Endodermal cell (in vitro differentiated cells): ENCODE data around the gene THOC7. TPM values are rescaled to one million over a fixed set of nuclear protein-coding genes. Genes with fewer than 3 reads are reported as not detected.
A peak's percentile ranks its signal among the peaks of the same experiment; 100 is the strongest.

Source experiments
- DNase-seq: peaks from one replicate; pipeline ENCODE4 v3.0.0-alpha.2; 2017
- H3K27ac ChIP-seq: 2 replicates; pipeline ENCODE4 v1.5.1; 2013; ENCODE audit warnings: mild to moderate bottlenecking, low read depth, low read length, moderate library complexity
- H3K27me3 ChIP-seq: 2 replicates; pipeline ENCODE4 v1.6.1; 2013; ENCODE audit warnings: mild to moderate bottlenecking, low read length, moderate library complexity; ENCODE audit not compliant: insufficient read depth, control insufficient read depth, poor library complexity, severe bottlenecking
- H3K36me3 ChIP-seq: 2 replicates; pipeline ENCODE4 v1.7.0; 2013; ENCODE audit warnings: mild to moderate bottlenecking, low read length, moderate library complexity; ENCODE audit not compliant: control insufficient read depth, insufficient read depth
- H3K4me1 ChIP-seq: one replicate; pipeline ENCODE4 v1.7.0; 2013; ENCODE audit warnings: low read length; ENCODE audit not compliant: control insufficient read depth, insufficient read depth
- H3K4me3 ChIP-seq: 2 replicates; pipeline ENCODE4 v1.5.1; 2013; ENCODE audit warnings: mild to moderate bottlenecking, low read length, moderate library complexity
- H3K9ac ChIP-seq: 2 replicates; pipeline ENCODE4 v1.6.1; 2013; ENCODE audit warnings: mild to moderate bottlenecking, low read length, moderate library complexity; ENCODE audit not compliant: poor library complexity, severe bottlenecking; ENCODE audit errors: extremely low read depth
- H3K9me3 ChIP-seq: 2 replicates; pipeline ENCODE4 v1.6.1; 2013; ENCODE audit warnings: mild to moderate bottlenecking, low read length, moderate library complexity; ENCODE audit not compliant: control insufficient read depth
- H3K27ac Mint-ChIP-seq: 2 replicates; pipeline ENCODE4 v1.8.0; 2020; ENCODE audit warnings: mixed read lengths
- H3K27me3 Mint-ChIP-seq: 2 replicates; pipeline ENCODE4 v1.8.0; 2021; ENCODE audit warnings: mild to moderate bottlenecking, mixed read lengths; ENCODE audit not compliant: insufficient read depth
- H3K36me3 Mint-ChIP-seq: 2 replicates; pipeline ENCODE4 v1.8.0; 2020; ENCODE audit warnings: low read depth, mixed read lengths
- H3K4me1 Mint-ChIP-seq: 2 replicates; pipeline ENCODE4 v1.8.0; 2020; ENCODE audit warnings: mixed read lengths
- H3K4me3 Mint-ChIP-seq: 2 replicates; pipeline ENCODE4 v1.8.0; 2020; ENCODE audit warnings: mild to moderate bottlenecking, moderate library complexity, mixed read lengths
- H3K9me3 Mint-ChIP-seq: 2 replicates; pipeline ENCODE4 v1.8.0; 2020; ENCODE audit warnings: mild to moderate bottlenecking, mixed read lengths
- CTCF ChIP-seq: fragments of 200-600 bp; sonication (generic); conservative IDR thresholded peaks from 2 replicates; pipeline ENCODE4 v1.5.0; 2021; ENCODE audit warnings: antibody characterized with exemption, mild to moderate bottlenecking
- WGBS, 2 experiments: methylation state at CpG; one replicate each; pipeline versions ENCODE4 v1.1.5 to v1.1.7; 2013; ENCODE audit warnings: missing lambda C conversion rate in 2 of 2, mixed read lengths in 1 of 2; ENCODE audit not compliant: insufficient coverage in 1 of 2, insufficient read length in 1 of 2; 5-methylcytosine and 5-hydroxymethylcytosine counted together
- total RNA-seq, 2 donors: library from RNA; stranded (reverse); fragmentation: NEBNext Ultra II Directional in 1 of 2; extraction: Animal tissue kit (Norgen Biotek cat#: 25700) in 1 of 2; gene quantifications; 2 replicates in 1 of 2; 3 replicates in 1 of 2; pipeline ENCODE4 v1.2.1, GENCODE V29; 2021

The THOC7 gene
- total RNA-seq, 2 donors from 2014 or later, result 91.8 to 103 TPM

GRCh38 chr3:63908081-63908736 lies 44.6 kb upstream of the THOC7 start:
- H3K4me1 Mint-ChIP-seq, result peaks cover 17% of the 10 kb centered on the region
- no peak for DNase-seq
- H3K36me3 ChIP-seq, result peaks cover 25% of the 10 kb centered on the region
- H3K4me3 Mint-ChIP-seq, result no peak overlapping the region
- H3K4me3 ChIP-seq, result no peak overlapping the region
- no peak overlapping the region for H3K27ac Mint-ChIP-seq
- H3K27me3 Mint-ChIP-seq, result no peaks in the 10 kb centered on the region
- no peak overlapping the region for H3K27ac ChIP-seq
- no peaks in the 10 kb centered on the region for H3K9me3 ChIP-seq
- no peaks in the 10 kb centered on the region for H3K9me3 Mint-ChIP-seq
- H3K27me3 ChIP-seq, result no peaks in the 10 kb centered on the region
- WGBS, 2 experiments, result 77% methylated on average over 2 of the region's 2 CpGs; no CpG with 5 or more reads in 1 of the 2 experiments
- peaks cover 8% of the 10 kb centered on the region for H3K36me3 Mint-ChIP-seq
- peaks cover 8% of the 10 kb centered on the region for H3K4me1 ChIP-seq
- H3K9ac ChIP-seq, result no peak overlapping the region
- TF ChIP-seq CTCF, result peak; percentile 63

- Histone ChIP-seq H3K4me3 (no peak overlapping the region), H3K9me3 (no peaks in the 10 kb centered on the region), H3K4me1 (peaks cover 8% of the 10 kb centered on the region), H3K36me3 (peaks cover 41% of the 10 kb centered on the region), H3K9ac (no peak overlapping the region), H3K27ac (no peak overlapping the region), H3K27me3 (no peaks in the 10 kb centered on the region)
- Mint-ChIP-seq H3K27ac (no peak overlapping the region), H3K9me3 (no peaks in the 10 kb centered on the region), H3K36me3 (peaks cover 25% of the 10 kb centered on the region), H3K4me3 (no peak overlapping the region), H3K27me3 (no peaks in the 10 kb centered on the region), H3K4me1 (peaks cover 7% of the 10 kb centered on the region)
- DNase-seq, result no peak
- no peak for TF ChIP-seq CTCF
- 90 to 94% methylated on average over 1 to 4 of the region's 4 CpGs for WGBS, 2 experiments
These were observed 42.4 kb upstream of the THOC7 start for GRCh38 chr3:63905731-63906620.

- Histone ChIP-seq H3K36me3 (peaks cover 58% of the 10 kb centered on the region), H3K9me3 (no peaks in the 10 kb centered on the region), H3K27me3 (no peaks in the 10 kb centered on the region), H3K9ac (no peak overlapping the region), H3K27ac (no peak overlapping the region), H3K4me1 (peaks cover 4% of the 10 kb centered on the region), H3K4me3 (no peak overlapping the region)
- Mint-ChIP-seq H3K27me3 (no peaks in the 10 kb centered on the region), H3K4me1 (peaks cover 9% of the 10 kb centered on the region), H3K4me3 (no peak overlapping the region), H3K9me3 (no peaks in the 10 kb centered on the region), H3K36me3 (peaks cover 43% of the 10 kb centered on the region), H3K27ac (no peak overlapping the region)
- no peak for TF ChIP-seq CTCF
- no peak for DNase-seq
- 94 to 100% methylated on average over 2 of the region's 2 CpGs for WGBS, 2 experiments
These were observed 36.9 kb upstream of the THOC7 start for GRCh38 chr3:63900459-63900858.
